A204.1 (cell line): Measurements from ENCODE around the gene FLII.

Experiments
- FAIRE-seq: peaks from 2 replicates; lab custom pipeline; 2012; peaks lifted over from hg19 to GRCh38; lab: Jason Lieb, UNC

Gene FLII

DNA sequence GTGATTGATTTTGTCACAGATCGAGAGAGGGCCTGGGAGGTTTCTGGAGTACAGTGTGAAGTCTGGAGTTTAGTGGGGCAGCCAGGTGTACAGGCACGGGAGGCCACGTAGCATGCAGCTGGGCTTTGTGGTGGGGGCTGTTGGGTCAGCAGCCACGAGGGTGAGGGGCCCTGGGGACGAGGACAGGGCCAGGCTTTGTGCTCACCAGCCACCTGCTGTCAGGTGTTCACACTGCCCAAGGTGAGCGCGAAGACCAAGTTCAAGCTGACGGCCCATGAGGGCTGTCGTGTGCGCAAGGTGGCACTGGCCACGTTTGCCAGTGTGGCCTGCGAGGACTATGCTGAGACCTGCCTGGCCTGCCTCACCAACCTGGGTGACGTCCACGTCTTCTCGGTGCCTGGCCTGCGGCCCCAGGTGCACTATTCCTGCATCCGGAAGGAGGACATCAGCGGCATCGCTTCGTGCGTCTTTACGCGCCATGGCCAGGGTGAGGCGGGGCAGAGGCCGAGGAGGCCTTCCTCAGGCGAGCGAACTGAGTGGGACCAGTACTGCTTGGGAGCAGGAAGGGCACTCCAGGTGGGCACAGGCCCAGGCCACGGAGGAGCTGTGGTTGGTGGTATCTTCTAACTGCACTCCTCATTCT, 17.2 kb downstream of the FLII start:
- no peak for FAIRE-seq

DNA sequence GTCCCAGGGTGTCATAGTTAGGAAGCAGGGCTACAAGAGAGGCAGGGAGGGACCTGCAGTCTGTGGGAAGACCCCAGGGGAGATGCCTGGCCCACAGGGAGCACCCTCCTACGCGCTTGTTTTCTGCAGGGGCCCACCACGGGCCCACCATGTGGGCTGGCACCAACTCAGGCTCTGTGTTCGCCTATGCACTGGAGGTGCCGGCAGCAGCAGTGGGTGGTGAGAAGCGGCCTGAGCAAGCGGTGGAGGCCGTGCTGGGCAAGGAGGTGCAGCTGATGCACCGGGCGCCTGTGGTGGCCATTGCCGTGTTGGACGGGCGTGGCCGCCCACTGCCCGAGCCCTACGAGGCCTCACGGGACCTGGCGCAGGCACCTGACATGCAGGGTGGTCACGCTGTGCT, 18.1 kb downstream of the FLII start:
- FAIRE-seq = no peak

DNA sequence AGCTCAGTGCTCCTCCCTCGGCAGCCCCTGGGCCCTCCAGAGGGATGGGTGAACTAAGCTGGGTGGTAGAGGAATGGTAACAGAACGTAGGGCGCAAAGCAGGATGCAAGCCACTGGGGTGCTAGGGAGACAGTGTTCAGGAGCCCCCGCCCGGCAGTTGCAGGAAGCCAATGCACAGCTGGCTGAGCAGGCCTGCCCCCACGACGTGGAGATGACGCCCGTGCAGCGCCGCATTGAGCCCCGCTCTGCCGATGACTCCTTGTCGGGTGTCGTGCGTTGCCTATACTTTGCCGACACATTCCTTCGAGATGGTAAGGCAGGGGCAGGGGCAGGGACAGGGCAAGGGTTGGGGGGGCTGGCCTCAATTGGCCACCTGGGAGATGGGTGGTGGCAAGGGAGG, 20.2 kb downstream of the FLII start:
- no peak for FAIRE-seq

DNA sequence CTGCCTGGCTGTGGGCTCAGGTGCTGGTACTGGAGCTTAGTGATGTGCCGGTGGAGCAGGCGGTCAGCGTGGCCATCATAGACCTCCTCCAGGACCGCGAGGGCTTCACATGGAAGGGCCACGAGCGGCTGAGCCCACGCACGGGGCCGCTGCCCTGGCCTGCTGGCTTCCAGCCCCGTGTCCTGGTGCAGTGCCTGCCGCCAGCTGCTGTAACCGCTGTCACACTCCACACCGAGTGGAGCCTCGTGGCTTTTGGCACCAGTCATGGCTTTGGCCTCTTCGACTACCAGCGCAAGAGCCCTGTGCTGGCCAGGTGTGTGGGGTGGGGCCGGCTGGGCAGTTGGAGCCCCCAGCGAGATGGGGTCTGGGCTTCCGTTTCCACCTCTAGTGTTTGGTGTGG, 21.1 kb downstream of the FLII start:
- no peak for FAIRE-seq

GRCh38 chr17:18236494-18236893, 22.0 kb downstream of the FLII start:
- FAIRE-seq = no peak

DNA sequence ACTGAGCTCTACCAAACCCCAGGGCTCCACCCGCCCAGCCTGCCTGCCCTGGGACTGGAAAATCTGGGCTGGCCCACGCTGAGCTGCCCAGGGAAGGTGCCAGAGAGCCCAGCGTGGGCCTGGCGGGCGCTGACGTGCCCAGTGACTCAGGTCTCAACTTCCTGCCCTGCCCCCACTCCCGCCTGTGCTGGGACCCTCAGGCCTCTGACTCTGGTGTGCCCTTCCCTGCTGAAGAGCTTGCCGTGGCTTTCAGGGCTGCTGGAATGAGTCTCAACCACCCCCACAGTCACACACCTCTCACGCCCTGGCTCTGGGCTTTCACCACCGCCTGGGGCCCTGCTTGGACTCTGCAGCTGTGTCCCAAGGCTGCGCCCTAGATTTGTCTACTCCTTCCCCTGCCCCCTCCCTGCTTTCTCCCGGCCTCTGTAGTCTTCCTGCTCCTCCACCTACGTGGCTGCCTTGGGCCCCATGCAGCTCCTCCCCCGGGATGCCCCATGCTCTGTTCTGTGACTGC, 22.7 kb downstream of the FLII start:
- no peak for FAIRE-seq

GRCh38 chr17:18234853-18235380, 23.6 kb downstream of the FLII start:
- no peak for FAIRE-seq

DNA sequence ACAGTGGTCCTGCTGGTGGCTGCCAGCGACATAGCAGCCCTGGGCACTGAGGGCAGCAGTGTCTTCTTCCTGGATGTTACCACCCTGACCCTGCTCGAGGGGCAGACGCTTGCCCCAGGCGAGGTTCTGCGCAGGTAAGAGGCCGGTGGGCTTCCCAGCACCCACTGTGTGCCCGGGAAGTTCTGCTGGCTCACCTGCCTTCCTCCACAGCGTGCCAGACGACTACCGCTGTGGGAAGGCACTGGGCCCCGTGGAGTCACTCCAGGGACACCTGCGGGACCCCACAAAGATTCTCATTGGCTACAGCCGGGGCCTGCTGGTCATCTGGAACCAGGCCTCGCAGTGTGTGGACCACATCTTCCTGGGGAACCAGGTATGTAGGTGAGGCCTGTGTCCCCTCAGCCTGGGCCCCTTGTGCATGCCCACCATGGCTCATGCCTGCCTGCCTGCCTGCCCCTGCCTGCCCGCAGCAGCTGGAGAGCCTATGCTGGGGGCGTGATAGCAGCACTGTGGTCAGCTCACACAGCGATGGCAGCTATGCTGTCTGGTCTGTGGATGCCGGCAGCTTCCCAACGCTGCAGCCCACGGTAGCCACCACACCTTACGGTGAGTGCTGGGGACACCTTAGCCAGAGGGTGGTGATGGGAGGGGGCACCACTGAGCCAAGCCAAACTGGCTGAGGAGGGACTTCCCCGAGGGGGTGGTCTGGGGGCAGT, 24.6 kb downstream of the FLII start:
- FAIRE-seq = no peak

GRCh38 chr17:18231164-18231563, 27.4 kb downstream of the FLII start:
- FAIRE-seq = no peak

DNA sequence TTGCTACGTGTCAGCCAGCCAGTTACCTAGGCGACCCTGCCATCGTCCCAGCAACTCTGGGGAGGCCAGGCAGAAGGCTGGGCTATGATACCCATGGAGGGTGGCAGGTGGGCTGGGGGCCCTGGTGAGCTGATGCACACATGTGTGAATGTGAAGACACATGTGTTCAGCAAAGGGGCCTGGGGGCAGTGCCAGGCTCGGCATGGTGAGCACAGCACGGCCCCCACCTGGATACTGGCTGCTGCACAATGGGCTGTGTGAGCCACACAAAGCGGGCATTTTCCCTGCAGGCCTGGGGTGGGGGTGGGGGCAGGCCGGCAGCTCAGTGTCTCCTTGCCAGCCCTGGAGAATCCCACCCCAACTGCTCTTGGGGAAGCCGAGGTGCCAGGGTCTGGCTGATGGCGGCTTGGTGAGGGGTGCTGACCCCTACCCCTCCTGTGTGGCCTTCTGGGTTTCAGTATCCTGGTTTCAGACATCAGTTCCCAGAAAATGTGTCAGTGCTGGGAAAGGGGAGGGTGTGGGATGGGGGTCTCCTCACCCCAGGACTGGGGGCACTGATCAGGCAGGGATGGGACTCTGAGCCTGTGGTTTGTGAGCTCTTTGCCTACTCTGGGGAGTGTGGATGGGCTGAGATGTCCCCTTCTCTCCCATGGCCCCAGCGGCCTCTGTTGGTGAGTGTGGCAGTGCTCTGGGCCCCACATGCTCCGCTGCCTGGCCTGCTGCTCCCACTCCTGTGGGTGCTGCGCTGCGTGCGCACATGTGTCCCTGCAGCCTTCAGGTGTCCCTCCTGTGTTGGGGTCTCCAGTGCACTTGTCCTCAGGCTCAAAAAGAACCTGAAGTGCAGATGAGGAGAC, 28.0 kb downstream of the FLII start:
- no peak for FAIRE-seq

GRCh38 chr17:18229771-18230170, 28.8 kb downstream of the FLII start:
- no peak for FAIRE-seq

- no peak for FAIRE-seq
Observed at GRCh38 chr17:18229254-18229653, 29.3 kb downstream of the FLII start.

- no peak for FAIRE-seq
Observed at GRCh38 chr17:18228176-18228682, 30.3 kb downstream of the FLII start.

DNA sequence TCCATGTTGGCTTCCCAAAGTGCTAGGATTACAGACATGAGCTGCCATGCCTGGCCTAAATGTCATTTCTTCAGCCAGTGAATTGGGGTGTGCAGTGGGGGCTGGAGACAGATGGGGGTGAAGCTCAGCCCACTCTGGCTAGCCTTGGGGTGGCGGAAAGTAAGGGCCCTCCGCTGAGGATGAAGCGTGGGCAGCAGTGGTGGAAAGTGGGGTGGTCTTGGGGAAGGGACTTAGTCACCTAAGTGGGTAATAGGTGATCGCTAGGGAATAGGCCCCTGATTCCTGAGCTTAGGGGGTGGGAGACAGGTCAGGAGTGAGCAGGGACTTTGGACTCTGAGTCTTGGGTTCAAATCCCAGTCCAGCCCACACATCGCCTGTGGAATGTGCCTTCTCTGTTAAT, 30.9 kb downstream of the FLII start:
- FAIRE-seq = no peak

DNA sequence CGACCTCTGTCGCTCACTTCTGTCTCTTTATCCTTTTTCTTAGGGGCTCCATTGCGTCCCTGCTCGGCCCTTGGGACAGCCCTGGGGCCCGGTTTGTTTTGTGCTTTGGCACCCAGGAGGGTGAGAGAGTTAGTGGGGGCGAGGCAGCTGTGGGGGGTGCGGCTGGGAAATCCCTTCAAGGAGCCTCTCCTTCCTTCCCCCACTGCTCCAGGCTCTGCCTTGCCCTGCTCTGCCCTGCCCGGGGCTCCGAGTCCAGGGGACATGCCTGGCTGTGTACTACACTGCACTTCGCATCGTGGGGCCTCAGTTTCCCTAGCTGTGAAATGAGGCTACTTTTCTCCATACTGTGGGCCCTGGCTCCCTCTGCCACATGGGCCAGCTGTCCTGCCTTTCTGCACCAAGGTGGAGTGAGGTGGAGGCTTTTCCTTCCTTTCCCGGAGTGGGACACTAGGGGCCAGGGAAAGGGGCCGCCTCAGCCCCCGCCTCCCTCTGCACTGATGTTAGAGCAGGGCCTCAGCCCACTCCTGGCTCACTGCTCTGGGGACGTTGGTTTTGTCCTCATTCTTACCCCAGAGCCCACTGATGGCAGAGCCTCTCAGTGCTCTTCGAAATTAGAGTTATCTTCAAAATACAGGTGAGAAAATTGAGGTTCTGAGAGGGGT, 32.1 kb downstream of the FLII start:
- FAIRE-seq = no peak

DNA sequence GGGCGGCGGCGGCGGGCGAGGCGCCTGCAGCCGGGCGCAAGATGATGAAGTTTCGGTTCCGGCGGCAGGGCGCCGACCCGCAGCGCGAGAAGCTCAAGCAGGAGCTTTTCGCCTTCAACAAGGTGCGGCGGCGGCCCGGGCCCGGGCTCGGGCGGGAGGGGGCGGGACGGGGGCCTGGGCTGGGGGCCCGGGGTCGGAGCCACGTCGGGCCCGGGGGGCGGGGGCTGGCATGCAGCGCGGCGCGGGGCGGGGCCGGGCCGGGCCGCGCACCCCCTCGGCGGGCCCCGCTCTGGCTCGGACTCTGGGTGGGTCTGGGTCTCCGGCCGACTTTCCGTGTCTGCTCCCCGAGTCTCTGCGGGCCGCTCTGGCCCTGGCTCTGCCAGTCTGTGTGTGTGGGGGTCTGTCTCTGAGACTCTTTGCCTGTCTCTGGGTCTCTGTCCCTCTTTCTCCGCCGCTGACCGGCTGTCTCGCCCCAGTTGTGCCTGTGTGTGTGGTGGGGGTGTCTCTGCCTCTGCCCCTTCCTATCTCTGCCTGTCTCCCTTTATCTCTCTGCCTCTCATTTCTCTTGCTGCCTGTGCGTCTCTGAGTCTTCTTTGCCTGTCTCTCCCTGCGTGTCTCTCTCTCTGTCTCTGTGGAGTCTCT, 32.8 kb downstream of the FLII start:
- no peak for FAIRE-seq

DNA sequence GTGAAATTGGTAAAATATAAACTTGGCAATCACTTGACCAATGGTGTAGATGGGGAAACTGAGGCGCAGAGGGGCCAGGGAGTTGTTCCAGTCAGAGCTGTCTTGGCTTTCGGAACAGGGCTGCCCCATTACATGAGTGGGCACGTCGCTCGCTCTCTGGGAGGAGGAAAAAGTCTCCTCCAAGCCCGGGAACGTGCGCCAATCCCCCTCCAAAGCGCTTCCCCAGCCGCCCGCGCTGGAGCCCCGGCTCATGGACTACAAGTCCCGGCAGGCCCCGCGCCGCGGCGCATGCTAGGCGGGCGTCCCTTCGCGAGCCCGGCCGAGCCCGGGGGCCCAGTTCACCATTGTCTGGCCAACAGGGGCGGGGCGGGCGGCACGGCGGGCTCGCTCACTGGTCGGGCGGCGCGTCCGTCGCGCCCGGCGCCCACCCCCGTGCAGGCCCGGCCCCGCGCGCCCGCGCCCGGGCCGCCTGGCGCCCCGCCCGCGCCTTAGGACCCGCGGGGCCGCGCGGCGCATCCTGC, 33.4 kb downstream of the FLII start, which contains the start of gene LLGL1:
TSS of gene LLGL1 (plus strand) at position 515 of the 521 bp plus-strand sequence. CDS start 48 bp downstream, outside the sequence.
- FAIRE-seq = no peak

- no peak for FAIRE-seq
Observed at GRCh38 chr17:18224387-18225120, 34.0 kb downstream of the FLII start.

- FAIRE-seq = no peak
Observed at GRCh38 chr17:18224053-18224386, 34.5 kb downstream of the FLII start.

DNA sequence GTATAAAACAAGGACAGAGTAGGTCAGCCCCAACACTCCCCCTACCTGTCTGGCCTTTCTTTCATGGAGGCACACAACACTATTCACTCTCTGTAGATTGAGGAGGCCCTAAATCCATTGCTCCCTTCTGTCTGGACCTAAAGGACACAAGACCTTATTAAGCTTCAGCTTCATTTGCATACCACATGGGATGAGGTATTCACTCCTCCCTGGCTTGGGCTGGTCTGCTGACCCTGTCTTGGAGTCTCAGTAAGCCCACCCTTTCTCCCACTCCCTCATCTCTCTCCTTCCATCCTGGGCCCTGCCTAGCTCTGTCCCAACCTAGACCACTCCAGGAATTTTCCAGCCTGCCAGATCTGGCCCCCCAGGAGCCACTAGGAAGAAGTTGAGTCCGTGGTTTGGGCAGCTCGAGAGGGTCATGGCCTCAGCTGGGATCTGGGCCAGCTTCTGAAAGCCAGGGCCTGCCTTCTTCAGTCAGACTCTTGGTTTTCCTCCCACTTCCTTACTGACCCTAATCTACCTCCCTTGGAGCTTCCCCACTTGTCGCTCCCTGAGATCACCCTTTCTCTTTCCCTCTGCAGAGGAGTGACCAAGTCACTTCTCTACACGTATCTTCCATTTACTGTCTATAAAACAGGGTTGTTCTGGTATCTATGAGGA, 39.7 kb downstream of the FLII start:
- FAIRE-seq = no peak
